Activated CD8-positive, alpha-beta memory T cell treated with anti-CD3 and anti-CD28 coated beads, Interleukin-2, amount 50 U/mL, for 4 hours (primary cell): ENCODE data around the gene BACH2.
"Not testable (repeated sequence)": the region's sequence is repeated elsewhere in the genome, so short reads cannot be mapped to it uniquely, and the experiment has no call there.

Source experiments
- DNase-seq: peaks from one replicate; pipeline ENCODE4 v3.0.0-alpha.2; 2020

The BACH2 gene

DNA sequence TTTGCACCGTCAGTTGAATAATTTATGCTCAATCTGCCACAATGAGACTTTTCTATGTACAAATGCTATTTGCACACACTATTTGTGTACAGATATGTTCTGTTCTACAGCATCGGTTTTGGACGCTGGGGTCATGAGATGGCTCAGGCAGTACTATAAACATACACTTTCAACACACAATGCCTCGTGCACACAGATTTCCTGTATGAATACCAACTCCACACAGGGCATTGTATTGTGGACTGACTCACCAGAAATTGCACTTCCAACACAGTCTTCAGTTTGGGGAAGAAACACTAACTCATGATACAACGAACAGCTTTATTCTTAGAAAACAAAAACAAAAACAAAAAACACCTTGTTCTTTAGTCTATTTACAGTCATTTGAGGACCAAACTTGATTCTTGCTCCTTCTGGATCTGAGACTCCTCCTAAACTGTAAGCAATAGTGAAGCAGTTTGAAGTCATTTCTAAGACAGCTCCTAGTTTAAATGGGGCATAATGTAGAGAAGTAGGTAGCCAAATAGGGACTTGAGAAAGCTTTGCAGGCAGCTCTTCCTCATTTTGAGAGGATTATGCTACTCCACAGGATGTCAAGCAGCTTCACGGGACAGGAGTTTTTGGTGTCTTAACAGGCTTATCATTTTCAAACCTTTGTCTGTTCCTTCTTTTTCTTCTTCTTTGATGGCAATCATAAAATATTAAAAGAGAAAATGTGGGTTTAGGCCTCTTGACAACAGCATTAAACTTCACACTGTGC is 368.7 kb downstream of the BACH2 start:
- DNase-seq = no peak

DNA sequence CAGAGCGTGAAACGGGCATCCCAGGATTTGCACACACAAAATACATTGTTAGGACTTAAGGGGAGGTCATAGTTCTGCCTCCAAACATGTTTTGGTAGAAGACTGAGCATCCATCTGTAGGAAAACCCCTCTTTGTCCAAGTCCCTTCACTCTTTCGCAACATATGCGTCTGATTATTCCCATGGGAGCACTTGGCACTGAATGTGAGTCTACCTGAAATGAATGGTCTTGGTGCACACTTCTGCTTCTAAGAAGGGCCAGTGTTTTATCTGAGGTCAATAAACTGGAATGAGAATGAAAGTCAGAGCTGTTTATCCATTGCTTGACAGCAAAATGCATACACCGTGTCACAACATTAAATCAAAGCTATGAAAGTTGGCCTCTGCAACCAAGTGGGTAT is 369.4 kb downstream of the BACH2 start:
- no peak for DNase-seq

DNA sequence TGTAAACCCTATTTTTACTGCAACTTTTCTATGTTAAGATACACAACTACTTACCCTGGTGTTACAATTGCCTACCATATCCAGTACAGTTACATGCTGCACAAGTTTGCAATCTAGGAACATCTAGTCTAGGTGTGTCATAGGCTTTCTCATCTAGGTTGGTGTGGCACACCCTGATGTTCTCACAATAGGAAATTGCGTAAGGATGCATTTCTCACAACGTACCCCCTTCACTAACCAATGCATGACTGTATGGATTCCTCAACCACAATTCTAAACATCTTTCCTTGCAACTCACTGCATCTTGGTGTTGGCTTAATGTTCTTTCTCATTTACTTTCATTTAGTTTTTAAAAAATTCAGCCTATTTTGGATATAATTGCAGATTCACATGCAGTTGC is 370.8 kb downstream of the BACH2 start:
- no peak for DNase-seq

DNA sequence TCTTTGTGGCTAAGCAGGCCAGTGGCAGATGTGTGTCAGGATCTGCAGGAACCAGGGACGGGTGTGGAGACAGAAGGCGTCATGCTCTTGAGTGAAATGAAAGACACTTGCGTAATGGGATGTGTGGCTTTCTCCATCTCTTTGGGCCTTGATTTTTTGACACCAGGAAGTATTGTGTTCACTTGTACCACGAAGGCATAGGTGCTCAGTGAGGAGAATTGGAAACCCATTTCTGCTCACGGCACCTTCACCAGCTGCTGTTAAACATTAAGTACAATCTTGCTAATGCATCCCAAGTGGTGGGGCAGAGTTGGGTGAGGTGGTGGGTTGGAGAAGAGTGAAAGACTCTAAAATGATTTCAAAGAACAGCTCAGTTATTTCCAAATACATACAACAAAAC is 372.4 kb downstream of the BACH2 start:
- no peak for DNase-seq

DNA sequence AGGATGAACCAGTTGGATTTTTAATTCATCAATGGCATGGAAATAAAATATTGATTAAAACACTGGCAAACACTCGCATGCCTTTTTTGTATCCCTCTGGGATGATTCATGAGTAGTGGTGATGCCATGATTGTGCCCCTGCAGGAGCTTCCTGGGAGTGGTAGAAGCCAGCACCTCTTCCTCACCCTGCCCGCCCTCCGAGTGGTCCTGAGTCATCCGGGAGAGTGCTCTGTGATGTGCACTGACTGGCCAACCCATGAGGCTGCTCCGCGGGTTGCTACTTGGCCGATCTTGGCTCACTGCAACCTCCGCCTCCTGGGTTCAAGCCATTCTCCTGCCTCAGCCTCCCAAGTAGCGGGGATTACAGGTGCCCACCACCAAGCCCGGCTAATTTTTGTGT is 375.0 kb downstream of the BACH2 start:
- no peak for DNase-seq

DNA sequence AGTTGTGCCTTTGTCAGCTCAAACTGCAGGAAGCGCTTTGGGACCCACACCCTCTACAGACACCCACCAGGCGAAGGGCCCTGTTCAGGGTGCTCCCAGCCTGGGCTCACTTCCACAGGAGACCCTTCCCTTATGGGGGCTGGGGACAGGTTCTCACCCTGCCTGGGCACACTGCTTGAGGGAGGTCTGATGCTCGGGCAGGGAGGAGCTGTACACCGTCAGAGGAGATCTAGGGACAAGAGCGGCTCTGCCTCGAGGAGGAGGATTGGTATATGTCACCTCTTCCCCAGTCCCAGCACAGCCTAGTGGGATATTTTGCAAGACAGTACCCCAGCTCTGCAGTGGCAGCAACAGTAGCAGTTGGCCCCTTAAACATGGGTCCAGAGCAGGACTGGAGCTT is 375.4 kb downstream of the BACH2 start:
- no peak for DNase-seq

DNA sequence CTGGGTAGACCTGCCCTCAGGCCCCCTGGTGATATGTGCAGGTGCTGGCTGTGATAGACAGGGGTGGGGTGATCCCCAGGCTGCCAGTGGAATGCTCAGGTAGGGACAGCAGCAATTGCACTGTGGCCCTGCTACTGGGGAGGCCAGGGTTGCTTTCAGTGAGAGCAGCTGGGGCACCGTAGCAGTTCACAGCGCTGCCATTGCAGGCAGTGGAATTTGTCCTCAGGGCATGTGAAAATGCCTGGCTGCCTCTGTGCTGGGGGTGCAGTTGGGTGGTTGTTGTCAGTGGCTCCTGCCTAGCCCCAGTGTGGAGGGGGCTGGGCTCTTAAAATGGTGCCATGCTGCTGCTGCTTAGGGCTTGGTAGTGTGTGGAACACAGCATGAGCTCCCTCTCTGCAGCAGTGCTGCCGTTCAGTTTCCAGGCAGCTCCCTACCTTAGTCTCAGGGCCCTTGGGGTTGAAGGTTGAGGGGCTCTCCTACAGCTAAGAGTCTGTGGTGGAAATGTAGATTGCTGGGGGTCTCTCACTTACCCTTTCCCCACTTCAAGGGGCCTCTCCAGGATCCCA is 378.8 kb downstream of the BACH2 start:
- no peak for DNase-seq

DNA sequence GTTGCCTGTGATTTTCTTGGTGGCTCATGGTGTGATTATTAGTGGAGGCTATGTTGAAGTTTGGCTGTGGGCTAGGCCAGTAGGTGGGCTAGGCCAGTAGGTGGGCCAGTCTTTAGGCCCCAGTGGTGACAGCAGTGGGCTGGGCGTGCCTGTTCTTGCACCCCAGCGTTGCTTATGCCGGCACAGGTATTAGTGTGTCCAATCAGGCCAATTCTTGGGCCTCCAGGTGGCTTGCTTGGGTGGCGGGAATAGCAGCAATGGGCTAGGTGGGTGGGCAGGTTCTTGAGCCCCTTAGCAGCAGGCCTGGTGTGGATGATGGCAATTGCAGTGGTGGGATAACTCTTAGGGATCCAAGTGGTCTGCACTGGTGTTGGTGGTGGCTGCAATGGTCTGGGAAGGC is 379.4 kb downstream of the BACH2 start:
- no peak for DNase-seq

DNA sequence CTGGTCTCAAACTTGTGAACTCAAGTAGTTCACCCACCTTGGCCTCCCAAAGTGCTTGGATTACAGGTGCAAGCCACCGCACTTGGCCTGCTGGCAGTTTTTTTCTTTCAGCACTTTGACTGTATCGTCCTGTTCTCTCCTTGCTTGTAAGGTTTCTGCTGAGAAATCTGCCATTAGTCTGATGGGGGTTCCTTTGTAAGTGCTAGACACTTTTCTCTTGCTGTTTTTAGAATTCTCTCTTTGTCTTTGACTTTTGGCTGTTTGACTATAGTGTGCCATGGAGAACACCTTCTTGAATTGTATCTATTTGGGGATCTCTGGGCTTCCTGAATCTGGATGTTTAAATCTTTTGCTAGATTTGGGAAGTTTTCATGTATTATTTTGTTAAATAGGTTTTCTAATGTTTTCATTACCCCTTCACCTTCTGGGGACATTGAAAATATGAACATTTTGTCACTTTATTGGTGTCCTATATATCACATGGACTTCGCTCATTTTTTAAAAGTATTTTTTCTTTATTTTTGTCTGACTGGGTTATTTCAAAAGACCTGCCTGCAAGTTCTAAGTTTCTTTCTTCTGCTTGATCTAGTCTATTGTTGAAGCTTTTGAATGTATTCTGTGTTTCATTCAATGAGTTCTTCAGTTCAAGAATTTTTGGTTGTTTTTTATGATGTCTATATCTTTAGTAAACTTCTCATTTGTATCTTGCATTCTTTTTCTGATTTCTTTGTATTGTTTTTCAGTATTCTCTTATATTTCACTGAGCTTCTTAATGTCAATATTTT is 380.3 kb downstream of the BACH2 start:
- no peak for DNase-seq

DNA sequence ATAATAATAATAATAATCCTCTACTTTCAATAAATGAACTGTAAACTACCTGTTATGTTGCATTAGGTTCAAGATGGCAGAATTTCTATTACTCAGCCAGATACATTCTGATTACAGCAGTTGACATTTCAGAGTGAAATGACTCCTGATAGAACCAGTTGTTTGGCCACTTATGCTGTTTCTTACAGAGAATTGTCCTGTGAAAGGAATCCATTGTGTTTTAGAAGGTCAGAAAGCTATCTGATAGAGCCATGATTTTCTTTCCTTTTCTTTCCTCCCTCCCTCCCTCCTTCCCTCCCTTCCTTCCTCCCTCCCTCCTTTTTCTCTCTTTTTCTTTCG is 385.8 kb downstream of the BACH2 start:
- no peak for DNase-seq

DNA sequence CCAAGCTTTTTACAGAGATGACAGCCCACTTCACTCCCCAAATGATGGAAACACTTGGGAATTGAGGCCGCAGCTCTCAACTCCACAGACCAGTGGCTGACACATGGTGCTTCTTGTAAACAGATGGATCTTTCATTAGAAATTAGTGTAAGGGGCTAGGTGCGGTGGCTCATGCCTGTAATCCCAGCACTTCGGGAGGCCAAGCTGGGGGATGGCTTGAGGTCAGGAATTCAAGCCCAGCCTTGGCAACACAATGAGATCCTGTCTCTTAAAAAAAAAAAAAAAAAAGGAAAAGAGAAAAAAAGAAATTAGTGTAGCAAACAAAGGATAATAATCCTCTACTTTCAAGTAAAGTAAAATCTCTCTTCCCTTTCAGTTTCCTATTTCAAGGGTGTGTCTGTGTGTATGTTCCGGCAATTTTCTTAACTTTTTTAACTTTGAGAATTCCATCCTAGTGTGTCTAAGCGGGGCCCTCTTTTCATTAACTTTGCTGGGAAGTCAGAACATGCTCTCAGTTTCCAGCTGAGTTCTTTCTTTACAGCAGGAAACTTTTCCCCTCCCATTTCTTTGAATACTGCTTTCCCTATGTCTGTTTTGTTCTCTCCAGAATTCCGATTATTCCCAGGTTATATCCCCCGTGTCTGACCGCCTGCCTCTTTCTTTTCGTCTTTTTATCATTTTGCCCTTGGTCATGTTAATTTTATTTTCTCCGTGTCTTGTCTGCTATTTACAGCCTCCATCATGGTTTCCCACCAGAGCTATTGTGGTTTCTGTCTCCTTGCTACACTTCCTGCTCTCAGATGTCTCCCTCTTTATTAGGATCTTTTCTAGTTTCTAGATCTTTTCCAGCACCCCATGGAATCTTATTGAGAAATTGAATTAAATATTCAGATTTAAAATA is 386.4 kb downstream of the BACH2 start:
- DNase-seq = not testable (repeated sequence)

DNA sequence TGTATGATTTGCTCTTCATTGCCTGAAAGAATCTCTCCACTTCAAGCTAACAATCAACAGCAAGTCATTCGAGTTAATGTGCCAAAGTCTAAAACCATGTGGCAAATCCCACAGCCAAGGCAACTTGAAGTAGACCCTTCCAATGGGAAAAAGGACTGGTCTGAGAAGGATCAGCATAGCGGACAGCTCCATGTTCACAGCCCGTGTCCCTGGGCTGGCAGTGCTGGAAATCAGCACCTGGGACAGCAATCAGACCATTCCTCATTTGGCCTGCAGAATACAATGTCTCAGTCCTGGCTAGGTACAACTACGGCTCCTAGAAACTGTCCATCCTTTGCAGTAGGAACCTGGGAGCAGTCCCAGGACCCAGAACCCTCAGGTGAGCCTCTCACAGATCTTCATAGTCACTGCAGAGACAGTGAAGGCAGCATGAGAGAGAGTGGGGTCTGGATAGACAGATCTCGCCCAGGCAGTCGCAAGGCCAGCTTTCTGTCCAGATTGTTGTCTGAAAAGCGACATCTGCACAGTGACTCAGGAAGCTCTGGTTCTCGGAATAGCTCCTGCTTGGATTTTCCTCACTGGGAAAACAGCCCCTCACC is 401.3 kb downstream of the BACH2 start:
- DNase-seq = no peak

DNA sequence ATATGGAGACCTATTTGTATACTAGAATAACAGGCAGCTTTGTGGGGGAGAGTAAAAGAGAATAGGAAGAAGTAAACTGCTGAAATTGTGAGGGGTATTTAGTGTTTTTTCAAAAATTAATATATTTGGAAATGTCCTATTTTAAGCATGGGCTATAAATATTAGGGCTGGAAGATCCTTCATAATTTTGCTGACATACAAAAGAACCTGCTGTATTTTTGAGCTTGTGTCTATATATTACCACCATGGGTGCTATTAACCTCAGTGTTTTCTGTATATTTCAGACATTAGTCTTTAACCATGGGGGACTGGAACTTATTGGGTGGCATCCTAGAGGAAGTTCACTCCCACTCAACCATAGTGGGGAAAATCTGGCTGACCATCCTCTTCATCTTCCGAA is 402.5 kb downstream of the BACH2 start, which contains the start of gene GJA10:
TSS of gene GJA10 (plus strand) at position 301 of the 400 bp plus-strand sequence. CDS start at position 301, 0 bp downstream.
- DNase-seq = no peak

DNA sequence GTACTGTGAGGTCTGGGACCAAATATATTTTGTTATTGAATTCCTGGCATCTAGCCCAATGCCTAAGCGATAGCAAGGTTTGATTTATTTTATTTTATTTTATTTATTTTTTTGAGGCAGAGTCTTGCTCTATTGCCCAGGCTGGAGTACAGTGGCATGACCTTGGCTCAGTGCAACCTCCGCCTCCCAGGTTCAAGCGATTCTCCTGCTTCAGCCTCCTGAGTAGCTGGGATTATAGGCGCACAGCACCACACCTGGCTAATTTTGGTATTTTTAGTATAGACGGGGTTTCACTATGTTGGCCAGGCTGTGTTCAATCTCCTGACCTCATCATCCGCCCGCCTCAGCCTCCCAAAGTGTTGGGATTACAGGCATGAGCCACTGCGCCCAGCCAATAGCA is 404.1 kb downstream of the BACH2 start:
- DNase-seq = not testable (repeated sequence)

DNA sequence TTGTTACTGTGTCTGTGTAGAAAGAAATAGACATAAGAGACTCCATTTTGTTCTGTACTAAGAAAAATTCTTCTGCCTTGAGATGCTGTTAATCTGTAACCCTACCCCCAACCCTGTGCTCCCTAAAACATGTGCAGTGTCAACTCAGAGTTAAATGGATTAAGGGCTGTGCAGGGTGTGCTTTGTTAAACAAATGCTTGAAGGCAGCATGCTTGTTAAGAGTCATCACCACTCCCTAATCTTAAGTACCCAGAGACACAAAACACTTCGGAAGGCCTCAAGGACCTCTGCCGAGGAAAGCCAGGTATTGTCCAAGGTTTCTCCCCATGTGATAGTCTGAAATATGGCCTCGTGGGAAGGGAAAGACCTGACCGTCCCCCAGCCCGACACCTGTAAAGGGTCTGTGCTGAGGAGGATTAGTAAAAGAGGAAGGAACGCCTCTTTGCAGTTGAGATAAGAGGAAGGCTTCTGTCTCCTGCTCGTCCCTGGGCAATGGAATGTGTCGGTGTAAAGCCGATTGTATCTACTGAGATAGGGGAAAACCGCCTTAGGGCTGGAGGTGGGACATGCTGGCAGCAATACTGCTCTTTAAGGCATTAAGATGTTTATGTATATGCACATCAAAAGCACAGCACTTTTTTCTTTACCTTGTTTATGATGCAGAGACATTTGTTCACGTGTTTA is 405.7 kb downstream of the BACH2 start:
- DNase-seq = not testable (repeated sequence)

DNA sequence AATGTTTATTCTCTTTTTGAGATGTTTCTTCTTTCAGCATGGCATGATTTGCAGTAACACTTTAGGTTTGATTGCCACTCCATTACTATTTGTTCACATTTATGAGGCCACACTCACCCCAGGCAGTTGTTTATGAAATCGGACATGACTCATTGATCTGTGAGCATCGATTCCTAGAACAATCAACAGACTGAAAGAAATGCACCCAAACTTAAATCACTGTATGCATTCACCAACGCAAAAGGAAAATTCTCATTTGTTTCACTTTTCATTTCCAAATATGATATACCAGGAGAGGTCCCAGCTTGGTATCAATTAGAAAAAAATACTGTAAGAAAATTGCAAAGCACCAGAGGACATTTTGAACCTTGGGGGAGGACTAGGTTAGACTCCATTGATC is 407.8 kb downstream of the BACH2 start:
- DNase-seq = no peak

DNA sequence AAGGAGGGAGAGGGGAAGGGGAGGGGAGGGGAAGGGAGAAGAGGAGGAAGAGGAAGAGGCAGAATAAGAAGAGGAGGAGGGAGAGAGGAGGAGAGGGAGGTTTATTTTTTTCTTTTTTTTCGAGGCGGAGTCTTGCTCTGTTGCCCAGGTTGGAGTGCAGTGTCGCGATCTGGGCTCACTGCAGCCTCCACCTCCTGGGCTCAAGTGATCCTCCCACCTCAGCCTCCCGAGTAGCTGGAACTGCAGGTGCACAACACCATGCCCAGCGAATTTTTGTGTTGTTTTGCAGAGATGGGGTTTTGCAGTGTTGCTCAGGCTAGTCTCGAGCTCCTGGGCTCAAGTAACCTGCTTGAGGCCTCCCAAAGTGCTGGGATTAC is 408.5 kb downstream of the BACH2 start:
- no peak for DNase-seq

DNA sequence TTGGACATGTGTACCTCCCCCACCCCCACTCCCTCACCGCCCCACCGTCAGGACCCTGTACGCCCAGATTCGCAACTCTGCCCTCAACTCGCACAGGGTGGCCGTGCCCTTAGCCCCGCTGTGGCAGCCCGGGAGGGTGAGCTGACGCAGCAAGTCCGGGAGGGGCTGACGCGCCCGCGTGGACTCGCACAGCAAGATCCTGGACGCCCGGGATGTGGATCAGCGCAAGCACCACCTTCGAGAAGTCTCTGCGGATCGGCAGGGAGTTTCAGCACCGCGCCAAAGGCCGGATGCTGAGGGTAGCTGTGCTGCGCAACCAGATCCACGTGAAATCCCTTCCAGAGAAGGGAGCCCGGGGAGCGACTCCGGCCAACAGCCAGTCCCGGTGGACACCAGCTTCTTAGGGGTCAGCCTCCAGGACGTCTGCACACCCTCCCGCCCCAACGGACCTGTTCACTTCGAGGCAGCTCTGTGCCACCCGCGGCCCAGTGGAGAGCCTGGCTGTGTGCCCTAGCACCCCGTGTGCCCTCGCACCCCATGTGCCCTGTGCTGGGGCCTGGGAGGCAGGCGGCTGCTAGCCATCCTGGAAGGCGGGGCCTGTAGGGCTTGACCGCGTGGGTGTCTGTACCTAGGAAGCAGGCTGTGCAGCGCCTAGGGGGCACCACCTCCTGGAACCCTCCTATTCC is 409.0 kb downstream of the BACH2 start:
- DNase-seq = peak; percentile 19

DNA sequence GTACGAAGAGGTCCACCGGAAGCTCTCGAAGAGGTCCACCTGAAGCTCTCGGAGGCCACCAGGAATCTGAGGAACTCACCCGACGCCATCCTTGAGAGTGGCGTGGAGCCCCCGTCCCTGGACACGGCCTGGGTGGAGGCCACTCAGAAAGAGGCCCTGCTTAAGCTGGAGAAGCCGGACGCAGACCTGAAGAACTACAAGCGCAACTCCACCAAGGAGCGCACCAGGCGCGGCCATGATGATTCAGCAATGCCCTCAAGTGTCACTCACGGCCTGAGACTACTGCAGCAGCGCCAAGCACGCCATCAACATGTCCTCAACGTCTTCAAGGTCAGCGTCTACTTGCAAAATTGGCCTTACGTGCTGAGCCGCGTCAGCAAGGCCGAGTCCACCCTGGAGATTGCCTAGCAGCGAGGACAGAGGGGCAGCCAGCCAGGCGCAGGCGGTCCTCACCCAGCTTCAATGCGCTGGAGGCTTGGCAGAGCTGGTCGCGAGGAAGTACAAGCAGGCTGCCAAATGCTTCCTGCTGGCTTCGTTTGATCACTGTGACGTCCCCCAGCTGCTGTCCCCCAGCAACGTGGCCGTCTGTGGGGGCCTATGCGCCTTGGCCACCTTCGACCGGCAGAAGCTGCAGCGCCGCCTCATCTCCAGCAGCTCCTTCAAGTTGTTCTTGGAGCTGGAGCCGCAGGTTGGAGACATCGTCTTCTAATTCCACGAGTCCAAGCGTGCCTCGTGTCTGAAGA is 410.1 kb downstream of the BACH2 start:
- no peak for DNase-seq
